ENCODE data around the gene ITGB7. TPM values are rescaled to one million over a fixed set of nuclear protein-coding genes. Genes with fewer than 3 reads are reported as not detected.

Gene ITGB7
- total and polyA plus RNA-seq, 9 of the 15 experiments (the other 6 are each of a cell fraction or from before 2014, with no cell fraction given): 0.06 to 2.0 (median 0.67) TPM

DNA sequence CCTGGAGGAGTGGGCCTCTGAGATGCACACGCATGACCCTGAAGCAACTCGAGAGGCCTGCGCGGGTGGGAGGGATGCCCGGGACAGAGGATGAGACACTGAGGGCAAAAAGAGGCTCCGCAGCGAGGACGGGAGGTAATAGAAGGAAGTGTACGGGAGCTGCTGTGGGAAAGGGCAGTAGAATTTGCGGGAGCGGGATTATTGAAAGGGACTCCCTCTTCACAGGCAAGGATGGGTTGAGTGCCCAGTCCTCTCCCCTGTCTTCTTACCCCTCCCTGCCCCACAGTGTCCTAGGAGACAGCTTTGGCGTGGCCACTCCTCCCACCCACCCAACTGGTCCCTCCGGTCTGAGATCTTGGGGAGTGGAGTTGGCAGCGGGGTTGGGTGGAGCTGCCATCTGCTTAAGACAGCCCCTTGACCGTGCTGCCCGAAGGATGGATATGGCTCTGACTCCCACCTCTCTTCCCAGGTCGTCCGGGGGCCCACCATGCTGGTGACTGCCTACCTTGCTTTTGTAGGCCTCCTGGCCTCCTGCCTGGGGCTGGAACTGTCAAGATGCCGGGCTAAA, 45.4 kb upstream of the ITGB7 start (continued):
- TF ChIP-seq SIN3A (IDR thresholded peaks at IDR 0.05; ENCODE audit: borderline replicate concordance in 2 of 2, control insufficient read depth in 1 of 2, low read depth in 2 of 2, low read length in 2 of 2) (peak in 1 of 2 experiments; percentile 57; a peak in 1 of 4 replicates), ZNF785 (CRISPR knock-in tag; IDR thresholded peaks at IDR 0.05) (no peak), KHSRP (IDR thresholded peaks at IDR 0.05) (no peak), USF2 (CRISPR knock-in tag; IDR thresholded peaks at IDR 0.05) (no peak), GTF2A2 (tag; IDR thresholded peaks at IDR 0.05) (no peak), TEAD2 (tag; IDR thresholded peaks at IDR 0.05) (no peak), E2F1 (CRISPR knock-in tag; IDR thresholded peaks at IDR 0.05) (no peak), ZFX (CRISPR knock-in tag; IDR thresholded peaks at IDR 0.05) (peak; percentile 20; the same call in 1 of the 2 replicates), NR2F6 (CRISPR knock-in tag; IDR thresholded peaks at IDR 0.05) (no peak), ZFP30 (CRISPR knock-in tag; IDR thresholded peaks at IDR 0.05; ENCODE audit: borderline replicate concordance) (no peak)
- TF ChIP-seq, protein P1, sequence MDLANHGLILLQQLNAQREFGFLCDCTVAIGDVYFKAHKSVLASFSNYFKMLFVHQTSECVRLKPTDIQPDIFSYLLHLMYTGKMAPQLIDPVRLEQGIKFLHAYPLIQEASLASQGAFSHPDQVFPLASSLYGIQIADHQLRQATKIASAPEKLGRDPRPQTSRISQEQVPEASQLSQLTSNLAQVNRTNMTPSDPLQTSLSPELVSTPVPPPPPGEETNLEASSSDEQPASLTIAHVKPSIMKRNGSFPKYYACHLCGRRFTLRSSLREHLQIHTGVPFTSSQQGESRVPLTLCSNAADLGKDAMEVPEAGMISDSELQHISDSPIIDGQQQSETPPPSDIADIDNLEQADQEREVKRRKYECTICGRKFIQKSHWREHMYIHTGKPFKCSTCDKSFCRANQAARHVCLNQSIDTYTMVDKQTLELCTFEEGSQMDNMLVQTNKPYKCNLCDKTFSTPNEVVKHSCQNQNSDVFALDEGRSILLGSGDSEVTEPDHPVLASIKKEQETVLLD (IDR thresholded peaks at IDR 0.05): peak; percentile 7; the same call in 1 of the 2 replicates
- TF ChIP-seq, protein P2, sequence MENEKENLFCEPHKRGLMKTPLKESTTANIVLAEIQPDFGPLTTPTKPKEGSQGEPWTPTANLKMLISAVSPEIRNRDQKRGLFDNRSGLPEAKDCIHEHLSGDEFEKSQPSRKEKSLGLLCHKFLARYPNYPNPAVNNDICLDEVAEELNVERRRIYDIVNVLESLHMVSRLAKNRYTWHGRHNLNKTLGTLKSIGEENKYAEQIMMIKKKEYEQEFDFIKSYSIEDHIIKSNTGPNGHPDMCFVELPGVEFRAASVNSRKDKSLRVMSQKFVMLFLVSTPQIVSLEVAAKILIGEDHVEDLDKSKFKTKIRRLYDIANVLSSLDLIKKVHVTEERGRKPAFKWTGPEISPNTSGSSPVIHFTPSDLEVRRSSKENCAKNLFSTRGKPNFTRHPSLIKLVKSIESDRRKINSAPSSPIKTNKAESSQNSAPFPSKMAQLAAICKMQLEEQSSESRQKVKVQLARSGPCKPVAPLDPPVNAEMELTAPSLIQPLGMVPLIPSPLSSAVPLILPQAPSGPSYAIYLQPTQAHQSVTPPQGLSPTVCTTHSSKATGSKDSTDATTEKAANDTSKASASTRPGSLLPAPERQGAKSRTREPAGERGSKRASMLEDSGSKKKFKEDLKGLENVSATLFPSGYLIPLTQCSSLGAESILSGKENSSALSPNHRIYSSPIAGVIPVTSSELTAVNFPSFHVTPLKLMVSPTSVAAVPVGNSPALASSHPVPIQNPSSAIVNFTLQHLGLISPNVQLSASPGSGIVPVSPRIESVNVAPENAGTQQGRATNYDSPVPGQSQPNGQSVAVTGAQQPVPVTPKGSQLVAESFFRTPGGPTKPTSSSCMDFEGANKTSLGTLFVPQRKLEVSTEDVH (IDR thresholded peaks at IDR 0.05; ENCODE audit: low read depth, partially characterized antibody): no peak
